DND-41 (cell line): ENCODE measurements around the gene HIC1.

Experiments used
- CTCF ChIP-seq: IDR thresholded peaks from 2 replicates; pipeline ENCODE4 v1.5.1; 2012; ENCODE audit warnings: borderline replicate concordance, low read length, moderate library complexity, mild to moderate bottlenecking; ENCODE audit not compliant: poor library complexity, severe bottlenecking; ENCODE audit errors: extremely low read depth
- EZH2 ChIP-seq: IDR thresholded peaks from 3 replicates; pipeline ENCODE4 v1.6.1; 2012; ENCODE audit warnings: borderline replicate concordance, low read depth, mild to moderate bottlenecking, moderate library complexity, low read length, inconsistent platforms; ENCODE audit not compliant: severe bottlenecking

GRCh38 chr17:2084766-2085647, 30.1 kb downstream of the HIC1 start:
- TF ChIP-seq CTCF (no peak), EZH2 (no peak)
